Measurements from ENCODE around the gene MRPL24. TPM values are rescaled to one million over a fixed set of nuclear protein-coding genes. Genes with fewer than 3 reads are reported as not detected.

Gene MRPL24
- total and polyA plus RNA-seq, 2 of the 13 experiments (the other 11 are each of a cell fraction or from before 2014, with no cell fraction given) = 38.1 to 42.9 TPM

DNA sequence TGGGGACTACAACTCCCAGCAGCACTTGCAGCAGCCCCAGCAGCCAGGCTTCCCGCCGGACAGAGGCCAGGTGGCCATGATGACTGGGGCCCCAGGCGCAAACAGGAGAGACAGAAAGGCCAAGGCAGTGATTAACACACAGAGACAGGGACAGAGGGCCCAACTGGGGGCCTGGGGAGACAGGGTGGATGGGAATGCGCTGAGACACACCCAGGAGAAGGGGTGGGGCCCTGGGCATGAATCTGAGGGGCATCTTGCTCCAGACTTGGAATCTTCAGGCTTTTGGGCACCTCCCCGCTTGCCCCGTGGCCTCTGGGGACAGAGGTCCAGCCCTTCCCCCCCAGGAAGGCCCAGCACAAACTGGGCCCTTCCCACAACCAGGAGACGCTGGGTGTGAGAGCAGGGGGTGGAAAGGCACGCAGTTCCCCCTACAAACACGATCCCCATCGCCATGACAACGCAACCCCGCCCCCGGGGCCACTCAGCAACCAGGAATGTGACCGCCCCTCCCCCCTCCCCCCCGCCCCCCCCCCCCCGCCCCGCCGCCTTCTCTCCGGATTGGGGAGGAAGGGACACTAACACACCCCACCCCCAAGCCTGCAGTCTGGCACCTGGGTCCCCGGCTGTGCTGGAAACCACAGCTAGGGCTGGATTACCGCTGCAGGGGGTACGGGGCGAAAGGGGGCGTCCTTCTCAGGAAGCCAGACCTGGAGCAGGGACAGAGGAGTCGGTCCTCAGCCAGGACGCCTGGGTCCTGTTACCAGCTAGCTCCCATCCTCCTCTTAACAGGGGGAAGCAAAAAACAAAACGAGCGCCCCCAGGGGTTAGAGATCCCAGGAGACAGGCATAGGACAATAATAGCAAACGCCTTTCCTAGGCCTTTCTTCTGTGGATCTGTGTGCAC lies 6.1 kb upstream of the MRPL24 start (continued):
- TF ChIP-seq, protein P1, sequence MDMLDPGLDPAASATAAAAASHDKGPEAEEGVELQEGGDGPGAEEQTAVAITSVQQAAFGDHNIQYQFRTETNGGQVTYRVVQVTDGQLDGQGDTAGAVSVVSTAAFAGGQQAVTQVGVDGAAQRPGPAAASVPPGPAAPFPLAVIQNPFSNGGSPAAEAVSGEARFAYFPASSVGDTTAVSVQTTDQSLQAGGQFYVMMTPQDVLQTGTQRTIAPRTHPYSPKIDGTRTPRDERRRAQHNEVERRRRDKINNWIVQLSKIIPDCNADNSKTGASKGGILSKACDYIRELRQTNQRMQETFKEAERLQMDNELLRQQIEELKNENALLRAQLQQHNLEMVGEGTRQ (IDR thresholded peaks at IDR 0.05; ENCODE audit: low read depth, low read length) = no peak
- TF ChIP-seq, protein P1 (CRISPR knock-in tag; IDR thresholded peaks at IDR 0.05; ENCODE audit: borderline replicate concordance) = no peak
- TF ChIP-seq MXD4 (CRISPR knock-in tag; IDR thresholded peaks at IDR 0.05) (no peak), MED13 (CRISPR knock-in tag; IDR thresholded peaks at IDR 0.05) (no peak), NFATC3 (CRISPR knock-in tag; IDR thresholded peaks at IDR 0.05) (no peak), POLR2A (IDR thresholded peaks at IDR 0.05; ENCODE audit: insufficient read depth in 1 of 2, low read depth in 2 of 2, low read length in 2 of 2) (peak; percentile 61 to 88), ZNF333 (CRISPR knock-in tag; IDR thresholded peaks at IDR 0.05; ENCODE audit: borderline replicate concordance) (no peak), ATF1 (CRISPR knock-in tag; IDR thresholded peaks at IDR 0.05) (no peak), PAF1 (CRISPR knock-in tag; IDR thresholded peaks at IDR 0.05) (0 out of 2 replicates have a peak, but pooled peaks have one; percentile 46), ZNF510 (CRISPR knock-in tag; IDR thresholded peaks at IDR 0.05; ENCODE audit: low read depth) (no peak), MYPOP (CRISPR knock-in tag; IDR thresholded peaks at IDR 0.05) (peak; percentile 58; the same call in 1 of the 2 replicates), ZNF713 (CRISPR knock-in tag; IDR thresholded peaks at IDR 0.05) (no peak), REXO4 (CRISPR knock-in tag; IDR thresholded peaks at IDR 0.05; ENCODE audit: borderline replicate concordance) (no peak), KLF15 (CRISPR knock-in tag; IDR thresholded peaks at IDR 0.05; ENCODE audit: borderline replicate concordance) (no peak), TCF12 (IDR thresholded peaks at IDR 0.05) (no peak), TCF12 (CRISPR knock-in tag; IDR thresholded peaks at IDR 0.05) (no peak), ZNF850 (CRISPR knock-in tag; conservative IDR thresholded peaks at IDR 0.05) (no peak), HCFC1 (IDR thresholded peaks at IDR 0.05; ENCODE audit: low read depth, low read length) (peak; percentile 72), GZF1 (CRISPR knock-in tag; IDR thresholded peaks at IDR 0.05) (no peak), KDM5B (CRISPR knock-in tag; IDR thresholded peaks at IDR 0.05; ENCODE audit: borderline replicate concordance) (0 out of 2 replicates have a peak, but pooled peaks have one; percentile 49), BHLHE40 (IDR thresholded peaks at IDR 0.05; ENCODE audit: low read length) (no peak), ZBTB7B (CRISPR knock-in tag; IDR thresholded peaks at IDR 0.05) (no peak), MAFG (CRISPR knock-in tag; IDR thresholded peaks at IDR 0.05) (no peak), CC2D1A (CRISPR knock-in tag; IDR thresholded peaks at IDR 0.05) (no peak)
- TF ChIP-seq, protein P2, sequence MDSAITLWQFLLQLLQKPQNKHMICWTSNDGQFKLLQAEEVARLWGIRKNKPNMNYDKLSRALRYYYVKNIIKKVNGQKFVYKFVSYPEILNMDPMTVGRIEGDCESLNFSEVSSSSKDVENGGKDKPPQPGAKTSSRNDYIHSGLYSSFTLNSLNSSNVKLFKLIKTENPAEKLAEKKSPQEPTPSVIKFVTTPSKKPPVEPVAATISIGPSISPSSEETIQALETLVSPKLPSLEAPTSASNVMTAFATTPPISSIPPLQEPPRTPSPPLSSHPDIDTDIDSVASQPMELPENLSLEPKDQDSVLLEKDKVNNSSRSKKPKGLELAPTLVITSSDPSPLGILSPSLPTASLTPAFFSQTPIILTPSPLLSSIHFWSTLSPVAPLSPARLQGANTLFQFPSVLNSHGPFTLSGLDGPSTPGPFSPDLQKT (CRISPR knock-in tag; IDR thresholded peaks at IDR 0.05; ENCODE audit: borderline replicate concordance) = no peak
- TF ChIP-seq, protein P3, sequence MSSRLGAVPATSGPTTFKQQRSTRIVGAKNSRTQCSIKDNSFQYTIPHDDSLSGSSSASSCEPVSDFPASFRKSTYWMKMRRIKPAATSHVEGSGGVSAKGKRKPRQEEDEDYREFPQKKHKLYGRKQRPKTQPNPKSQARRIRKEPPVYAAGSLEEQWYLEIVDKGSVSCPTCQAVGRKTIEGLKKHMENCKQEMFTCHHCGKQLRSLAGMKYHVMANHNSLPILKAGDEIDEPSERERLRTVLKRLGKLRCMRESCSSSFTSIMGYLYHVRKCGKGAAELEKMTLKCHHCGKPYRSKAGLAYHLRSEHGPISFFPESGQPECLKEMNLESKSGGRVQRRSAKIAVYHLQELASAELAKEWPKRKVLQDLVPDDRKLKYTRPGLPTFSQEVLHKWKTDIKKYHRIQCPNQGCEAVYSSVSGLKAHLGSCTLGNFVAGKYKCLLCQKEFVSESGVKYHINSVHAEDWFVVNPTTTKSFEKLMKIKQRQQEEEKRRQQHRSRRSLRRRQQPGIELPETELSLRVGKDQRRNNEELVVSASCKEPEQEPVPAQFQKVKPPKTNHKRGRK (CRISPR knock-in tag; IDR thresholded peaks at IDR 0.05) = no peak

Measured in HepG2 (cell line).